Neural progenitor cell (in vitro differentiated cells): ENCODE results near the gene CBY1.

Experiments
- CTCF ChIP-seq: fragments of 200-600 bp; sonication (generic); IDR thresholded peaks from 2 replicates; pipeline ENCODE4 v1.5.1; 2017; ENCODE audit warnings: antibody characterized with exemption, mild to moderate bottlenecking
- EZH2 ChIP-seq: fragments of 200-600 bp; sonication (generic); IDR thresholded peaks from 2 replicates; pipeline ENCODE4 v1.6.1; 2017; ENCODE audit warnings: antibody characterized with exemption, mild to moderate bottlenecking, moderate library complexity

DNA sequence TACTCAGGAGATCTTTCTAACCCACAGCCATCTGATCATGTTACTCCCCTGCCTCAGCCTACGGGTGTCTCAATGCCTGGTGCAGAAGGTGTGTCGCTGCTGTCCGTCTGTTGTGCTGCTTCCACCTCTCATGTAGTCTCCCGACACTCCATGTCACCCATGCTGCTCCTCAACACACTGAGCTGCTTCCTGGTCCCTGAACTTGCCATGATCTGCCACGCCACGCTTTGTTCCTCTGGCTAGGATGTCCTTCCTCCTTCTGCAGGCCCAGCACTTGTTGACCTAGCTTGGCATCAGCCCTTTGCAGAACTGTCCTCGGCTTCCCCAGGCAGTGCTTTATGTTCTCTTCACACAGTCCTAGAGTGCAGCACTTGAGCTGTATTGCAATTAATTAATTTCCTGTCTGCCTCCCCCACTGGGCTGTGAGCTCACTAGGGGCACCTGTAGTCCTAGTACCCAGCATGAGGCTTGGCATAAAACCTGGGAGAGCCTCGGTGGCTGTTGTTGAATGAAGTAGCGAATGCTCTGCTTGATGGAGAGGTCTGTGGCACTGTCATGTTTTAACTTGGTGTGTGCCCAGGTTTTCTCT, 58.8 kb downstream of the CBY1 start:
- TF ChIP-seq EZH2 (no peak), CTCF (no peak)
